NB4 (cell line): ENCODE measurements around the gene SHB.

Source experiments
- DNase-seq: peaks from one replicate; pipeline ENCODE4 v3.0.0; 2010; ENCODE audit warnings: low read depth
- H3K4me3 ChIP-seq: one replicate; pipeline ENCODE4 v1.5.1; 2011; ENCODE audit warnings: mild to moderate bottlenecking, low read depth, low read length, moderate library complexity
- CTCF ChIP-seq: IDR thresholded peaks from one replicate; pipeline ENCODE4 v1.5.1; 2012; ENCODE audit warnings: low read depth, low read length
- MAX ChIP-seq: IDR thresholded peaks from 2 replicates; pipeline ENCODE4 v1.6.1; 2011; ENCODE audit warnings: low read depth, low read length
- MYC ChIP-seq: IDR thresholded peaks from 2 replicates; pipeline ENCODE4 v1.6.1; 2011; ENCODE audit warnings: low read depth, low read length
- POLR2A ChIP-seq: IDR thresholded peaks from 2 replicates; pipeline ENCODE4 v1.6.1; 2011; ENCODE audit warnings: mild to moderate bottlenecking; ENCODE audit not compliant: insufficient read length; ENCODE audit errors: extremely low read depth

The SHB gene

GRCh38 chr9:37918665-37919170 is 150.3 kb downstream of the SHB start:
- TF ChIP-seq MYC (no peak), CTCF (no peak), MAX (no peak), POLR2A (no peak)
- H3K4me3 ChIP-seq, result no peak overlapping the region
- DNase-seq, result no peak

GRCh38 chr9:37917801-37918664 is 151.0 kb downstream of the SHB start:
- DNase-seq, result no peak
- H3K4me3 ChIP-seq, result no peak overlapping the region
- TF ChIP-seq MAX (no peak), CTCF (no peak), MYC (no peak), POLR2A (no peak)

GRCh38 chr9:37917313-37917731 is 151.7 kb downstream of the SHB start:
- no peak for DNase-seq
- H3K4me3 ChIP-seq, result no peak overlapping the region
- TF ChIP-seq MAX (no peak), CTCF (no peak)

- H3K4me3 ChIP-seq, result no peak overlapping the region
- TF ChIP-seq MAX, result no peak
- no peak for TF ChIP-seq POLR2A
- no peak for TF ChIP-seq CTCF
- no peak for TF ChIP-seq MYC
- DNase-seq, result no peak
These were observed 152.3 kb downstream of the SHB start for GRCh38 chr9:37916471-37917312.

GRCh38 chr9:37915911-37916470 is 153.0 kb downstream of the SHB start:
- no peak overlapping the region for H3K4me3 ChIP-seq
- no peak for DNase-seq
- TF ChIP-seq CTCF (no peak), MYC (no peak), MAX (no peak), POLR2A (no peak)
